Coronary artery (tissue), 2 donors: Measurements from ENCODE around the gene LRRC45.

Experiments
- DNase-seq: peaks from one replicate; pipeline ENCODE4 v3.0.0-alpha.2; 2017; ENCODE audit warnings: low spot score
- H3K27ac ChIP-seq, 2 donors: fragments of 200-600 bp; sonication (generic); one replicate each; pipeline ENCODE4 v1.5.1; 2016 to 2019
- H3K4me3 ChIP-seq: fragments of 200-600 bp; sonication (generic); 2 replicates; pipeline ENCODE4 v1.5.1; 2016; ENCODE audit warnings: mild to moderate bottlenecking, moderate library complexity
- CTCF ChIP-seq: fragments of 200-600 bp; sonication (generic); IDR thresholded peaks from one replicate; pipeline ENCODE4 v1.5.1; 2019; ENCODE audit warnings: antibody characterized with exemption

Gene LRRC45

GRCh38 chr17:81999976-82000802, 22.9 kb upstream of the LRRC45 start:
- H3K27ac ChIP-seq, result no peak overlapping the region
- no peak for TF ChIP-seq CTCF
- H3K4me3 ChIP-seq, result no peak overlapping the region
- DNase-seq, result no peak

GRCh38 chr17:82000803-82001570, 22.1 kb upstream of the LRRC45 start:
- TF ChIP-seq CTCF, result no peak
- no peak overlapping the region for H3K4me3 ChIP-seq
- no peak overlapping the region for H3K27ac ChIP-seq
- DNase-seq, result no peak

GRCh38 chr17:82001571-82002056, 21.5 kb upstream of the LRRC45 start:
- no peak for TF ChIP-seq CTCF
- Histone ChIP-seq H3K4me3 (no peak overlapping the region), H3K27ac (no peak overlapping the region)
- no peak for DNase-seq

- Histone ChIP-seq H3K27ac (peak overlapping the region; percentile 16 to 71), H3K4me3 (peak overlapping the region; percentile 21)
- no peak for TF ChIP-seq CTCF
- peak; percentile 91 for DNase-seq
Observed at GRCh38 chr17:82003411-82004381, 19.4 kb upstream of the LRRC45 start.

GRCh38 chr17:82004517-82005455, 18.3 kb upstream of the LRRC45 start:
- no peak overlapping the region for H3K4me3 ChIP-seq
- TF ChIP-seq CTCF, result no peak
- DNase-seq, result no peak
- peak overlapping the region in 1 of 2 donors; percentile 71 for H3K27ac ChIP-seq
